Neural cell (in vitro differentiated cells): Measurements from ENCODE around the gene MROH2A.

ENCODE experiments used
- EP300 ChIP-seq: fragments of 450-650 bp; conservative IDR thresholded peaks from 2 replicates; pipeline ENCODE4 v1.6.1; 2014; ENCODE audit warnings: antibody characterized with exemption, mild to moderate bottlenecking, moderate library complexity; ENCODE audit not compliant: poor library complexity, severe bottlenecking
- EZH2 ChIP-seq: fragments of 200-600, 300-800 bp; shearing (Covaris generic), sonication (generic); IDR thresholded peaks from 2 replicates; pipeline ENCODE4 v1.6.1; 2014; ENCODE audit warnings: antibody characterized with exemption, low read length, borderline replicate concordance, mild to moderate bottlenecking; ENCODE audit not compliant: insufficient read depth, poor library complexity, severe bottlenecking
- MXI1 ChIP-seq: fragments of 450-650 bp; conservative IDR thresholded peaks from 2 replicates; pipeline ENCODE4 v1.6.1; 2014; ENCODE audit warnings: antibody characterized with exemption, mild to moderate bottlenecking; ENCODE audit not compliant: poor library complexity, severe bottlenecking
- POLR2AphosphoS5 ChIP-seq: IDR thresholded peaks from 2 replicates; pipeline ENCODE4 v1.6.1; 2012
- RAD21 ChIP-seq: fragments of 450-650 bp; conservative IDR thresholded peaks from 2 replicates; pipeline ENCODE4 v1.6.1; 2014; ENCODE audit warnings: antibody characterized with exemption, mild to moderate bottlenecking, moderate library complexity
- SMC3 ChIP-seq: fragments of 450-650 bp; conservative IDR thresholded peaks from 2 replicates; pipeline ENCODE4 v1.6.1; 2014; ENCODE audit warnings: antibody characterized with exemption, mild to moderate bottlenecking, moderate library complexity; ENCODE audit not compliant: poor library complexity
- TAF1 ChIP-seq: IDR thresholded peaks from 2 replicates; pipeline ENCODE4 v1.6.1; 2012; ENCODE audit warnings: low read depth
- TF ChIP-seq, protein P1 (sequence below): fragments of 450-650 bp; IDR thresholded peaks from 2 replicates; pipeline ENCODE4 v1.5.1; 2014; ENCODE audit warnings: antibody characterized with exemption, mild to moderate bottlenecking, moderate library complexity; ENCODE audit not compliant: poor library complexity, severe bottlenecking
- TF ChIP-seq, protein P2 (sequence below): IDR thresholded peaks from 2 replicates; pipeline ENCODE4 v1.6.1; 2012; ENCODE audit warnings: borderline replicate concordance

GRCh38 chr2:233766416-233766815 lies 11.7 kb upstream of the MROH2A start:
- no peak for TF ChIP-seq EP300
- TF ChIP-seq, protein P1, sequence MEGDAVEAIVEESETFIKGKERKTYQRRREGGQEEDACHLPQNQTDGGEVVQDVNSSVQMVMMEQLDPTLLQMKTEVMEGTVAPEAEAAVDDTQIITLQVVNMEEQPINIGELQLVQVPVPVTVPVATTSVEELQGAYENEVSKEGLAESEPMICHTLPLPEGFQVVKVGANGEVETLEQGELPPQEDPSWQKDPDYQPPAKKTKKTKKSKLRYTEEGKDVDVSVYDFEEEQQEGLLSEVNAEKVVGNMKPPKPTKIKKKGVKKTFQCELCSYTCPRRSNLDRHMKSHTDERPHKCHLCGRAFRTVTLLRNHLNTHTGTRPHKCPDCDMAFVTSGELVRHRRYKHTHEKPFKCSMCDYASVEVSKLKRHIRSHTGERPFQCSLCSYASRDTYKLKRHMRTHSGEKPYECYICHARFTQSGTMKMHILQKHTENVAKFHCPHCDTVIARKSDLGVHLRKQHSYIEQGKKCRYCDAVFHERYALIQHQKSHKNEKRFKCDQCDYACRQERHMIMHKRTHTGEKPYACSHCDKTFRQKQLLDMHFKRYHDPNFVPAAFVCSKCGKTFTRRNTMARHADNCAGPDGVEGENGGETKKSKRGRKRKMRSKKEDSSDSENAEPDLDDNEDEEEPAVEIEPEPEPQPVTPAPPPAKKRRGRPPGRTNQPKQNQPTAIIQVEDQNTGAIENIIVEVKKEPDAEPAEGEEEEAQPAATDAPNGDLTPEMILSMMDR, result no peak
- TF ChIP-seq EZH2, result no peak
- TF ChIP-seq SMC3, result no peak
- no peak for TF ChIP-seq TAF1
- no peak for TF ChIP-seq POLR2AphosphoS5
- TF ChIP-seq MXI1, result no peak
- TF ChIP-seq, protein P2, sequence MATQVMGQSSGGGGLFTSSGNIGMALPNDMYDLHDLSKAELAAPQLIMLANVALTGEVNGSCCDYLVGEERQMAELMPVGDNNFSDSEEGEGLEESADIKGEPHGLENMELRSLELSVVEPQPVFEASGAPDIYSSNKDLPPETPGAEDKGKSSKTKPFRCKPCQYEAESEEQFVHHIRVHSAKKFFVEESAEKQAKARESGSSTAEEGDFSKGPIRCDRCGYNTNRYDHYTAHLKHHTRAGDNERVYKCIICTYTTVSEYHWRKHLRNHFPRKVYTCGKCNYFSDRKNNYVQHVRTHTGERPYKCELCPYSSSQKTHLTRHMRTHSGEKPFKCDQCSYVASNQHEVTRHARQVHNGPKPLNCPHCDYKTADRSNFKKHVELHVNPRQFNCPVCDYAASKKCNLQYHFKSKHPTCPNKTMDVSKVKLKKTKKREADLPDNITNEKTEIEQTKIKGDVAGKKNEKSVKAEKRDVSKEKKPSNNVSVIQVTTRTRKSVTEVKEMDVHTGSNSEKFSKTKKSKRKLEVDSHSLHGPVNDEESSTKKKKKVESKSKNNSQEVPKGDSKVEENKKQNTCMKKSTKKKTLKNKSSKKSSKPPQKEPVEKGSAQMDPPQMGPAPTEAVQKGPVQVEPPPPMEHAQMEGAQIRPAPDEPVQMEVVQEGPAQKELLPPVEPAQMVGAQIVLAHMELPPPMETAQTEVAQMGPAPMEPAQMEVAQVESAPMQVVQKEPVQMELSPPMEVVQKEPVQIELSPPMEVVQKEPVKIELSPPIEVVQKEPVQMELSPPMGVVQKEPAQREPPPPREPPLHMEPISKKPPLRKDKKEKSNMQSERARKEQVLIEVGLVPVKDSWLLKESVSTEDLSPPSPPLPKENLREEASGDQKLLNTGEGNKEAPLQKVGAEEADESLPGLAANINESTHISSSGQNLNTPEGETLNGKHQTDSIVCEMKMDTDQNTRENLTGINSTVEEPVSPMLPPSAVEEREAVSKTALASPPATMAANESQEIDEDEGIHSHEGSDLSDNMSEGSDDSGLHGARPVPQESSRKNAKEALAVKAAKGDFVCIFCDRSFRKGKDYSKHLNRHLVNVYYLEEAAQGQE, result no peak
- no peak for TF ChIP-seq RAD21
